ENCODE data around the gene PRCD. TPM values are rescaled to one million over a fixed set of nuclear protein-coding genes. Genes with fewer than 3 reads are reported as not detected.
A peak's percentile ranks its signal among the peaks of the same experiment; 100 is the strongest.

PRCD gene
- total and polyA plus RNA-seq, 2 experiments from 2014 or later = 0.43 to 3.4 TPM

DNA sequence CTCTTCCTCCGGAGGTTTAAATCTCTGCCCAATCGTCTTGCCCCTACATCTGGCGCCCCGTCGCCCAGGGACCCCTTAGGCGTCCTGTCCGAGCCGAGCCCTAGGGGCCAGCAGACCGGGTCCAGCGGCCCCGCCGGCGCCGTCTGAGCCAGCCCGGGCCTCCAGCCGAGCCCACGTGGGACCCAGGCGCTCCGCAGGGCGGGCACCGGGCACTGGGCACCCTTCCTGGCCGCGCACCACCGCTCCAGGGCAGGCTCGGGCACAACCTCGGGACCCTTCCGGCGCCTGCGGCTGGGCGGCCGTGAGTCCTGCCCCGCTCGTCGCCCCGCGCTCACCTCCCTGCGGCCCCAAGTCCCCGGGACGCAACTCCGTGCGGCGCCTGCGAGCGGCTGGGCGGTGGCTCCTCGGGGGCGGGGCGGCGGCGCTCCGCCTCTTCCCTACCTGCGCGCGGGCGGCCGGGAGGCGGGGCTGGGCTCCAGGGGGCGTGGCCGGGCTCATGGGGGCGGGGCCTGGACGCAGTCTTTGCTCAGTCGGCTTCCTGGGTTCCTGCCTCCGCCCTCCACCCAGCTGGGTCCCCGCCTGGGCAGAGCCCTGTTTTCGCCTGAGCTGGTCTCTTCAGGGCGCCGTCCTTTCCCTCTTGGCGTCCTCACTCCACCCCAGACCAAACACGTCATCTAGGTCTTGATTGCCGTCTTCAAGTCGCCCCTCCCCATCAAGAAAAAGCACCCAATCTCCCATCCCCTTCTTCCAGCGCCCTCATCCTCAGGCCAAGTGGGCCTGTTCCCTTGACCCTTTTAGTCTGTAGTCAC lies 38.6 kb upstream of the PRCD start, which contains the start of gene RHBDF2:
Gene RHBDF2 (minus strand): TSS at position 406 of the 809 bp plus-strand sequence. CDS start 19,899 bp downstream, outside the sequence.
- no peaks in the 10 kb centered on the region for H3K36me3 ChIP-seq (ENCODE audit: low read depth)
- peak within 1 kb of the TSS; percentile 83 for H2AFZ ChIP-seq
- in situ Hi-C loops (cut with MboI) = no loop called here
- TF ChIP-seq EZH2 (IDR thresholded peaks at IDR 0.05; ENCODE audit: insufficient read depth, poor library complexity, severe bottlenecking) (no peak), EZH2phosphoT487 (IDR thresholded peaks at IDR 0.05; ENCODE audit: insufficient read depth, low read depth) (no peak)
- H3F3A ChIP-seq (ENCODE audit: insufficient read depth) = peaks cover 6% of the 10 kb centered on the region; the same call in 1 of the 2 replicates
- peak within 1 kb of the TSS; percentile 68 for H3K9ac ChIP-seq
- peak within 1 kb of the TSS; percentile 63 for H3K4me2 ChIP-seq (ENCODE audit: unreplicated experiment)
- no peaks in the 10 kb centered on the region for H3K9me2 ChIP-seq (ENCODE audit: insufficient read depth)
- H3K27ac ChIP-seq = no peak within 1 kb of the TSS
- peak; percentile 85 for DNase-seq
- H3K79me2 ChIP-seq (ENCODE audit: insufficient read depth) = peaks cover 5% of the 10 kb centered on the region
- 2 to 3% methylated on average over 33 to 54 of the region's 72 CpGs for WGBS, 2 experiments (ENCODE audit: low coverage in 1 of 2, low lambda C conversion rate in 2 of 2, missing lambda C conversion rate in 2 of 2)
- H3K9me3 ChIP-seq (ENCODE audit: low read depth) = no peaks in the 10 kb centered on the region
- H3K4me1 ChIP-seq (ENCODE audit: insufficient read depth) = peaks cover 9% of the 10 kb centered on the region
- no peaks in the 10 kb centered on the region for H4K20me1 ChIP-seq (ENCODE audit: insufficient read depth)
- H3K27me3 ChIP-seq (replicated peaks; ENCODE audit: insufficient read depth) = no peaks in the 10 kb centered on the region
- peak within 1 kb of the TSS; percentile 74 for H3K4me3 ChIP-seq

DNA sequence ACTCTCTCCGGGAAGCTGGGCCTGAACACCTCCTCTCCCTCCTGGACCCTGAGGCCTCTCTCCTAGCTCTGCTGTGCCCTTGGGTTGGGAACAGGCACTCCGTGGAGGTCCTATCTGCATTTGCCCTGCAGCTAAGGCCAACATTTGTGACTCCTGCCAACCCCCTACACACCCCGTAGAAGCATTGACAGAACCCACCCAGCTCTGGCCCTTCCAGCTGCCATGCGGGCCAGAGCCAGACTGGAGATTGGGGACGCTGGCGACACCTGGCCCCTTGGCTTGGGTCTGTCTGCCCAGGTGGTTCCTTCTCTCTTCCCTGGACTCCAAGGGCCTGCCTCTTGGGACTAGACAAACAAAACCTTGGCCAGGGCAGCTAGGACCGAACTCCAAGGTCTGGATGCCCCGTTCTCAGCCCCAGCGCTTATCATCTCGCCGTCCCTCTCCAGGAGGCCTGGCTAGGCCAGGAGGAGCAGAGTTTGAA lies 38.0 kb upstream of the PRCD start:
- H3K4me1 ChIP-seq (ENCODE audit: insufficient read depth) = peaks cover 9% of the 10 kb centered on the region
- H3K79me2 ChIP-seq (ENCODE audit: insufficient read depth) = peaks cover 5% of the 10 kb centered on the region
- H3K9me2 ChIP-seq (ENCODE audit: insufficient read depth) = no peaks in the 10 kb centered on the region
- in situ Hi-C loops (cut with MboI) = no loop called here
- H4K20me1 ChIP-seq (ENCODE audit: insufficient read depth) = no peaks in the 10 kb centered on the region
- H3K9me3 ChIP-seq (ENCODE audit: low read depth) = no peaks in the 10 kb centered on the region
- no peak for TF ChIP-seq EZH2 (IDR thresholded peaks at IDR 0.05; ENCODE audit: insufficient read depth, poor library complexity, severe bottlenecking)
- no peak for TF ChIP-seq EZH2phosphoT487 (IDR thresholded peaks at IDR 0.05; ENCODE audit: insufficient read depth, low read depth)
- peak overlapping the region; percentile 83 for H2AFZ ChIP-seq
- H3K36me3 ChIP-seq (ENCODE audit: low read depth) = no peaks in the 10 kb centered on the region
- H3K4me3 ChIP-seq = peak overlapping the region; percentile 74
- H3F3A ChIP-seq (ENCODE audit: insufficient read depth) = peaks cover 6% of the 10 kb centered on the region; the same call in 1 of the 2 replicates
- H3K9ac ChIP-seq = peak overlapping the region; percentile 68
- 88 to 90% methylated on average over 11 of the region's 11 CpGs for WGBS, 2 experiments (ENCODE audit: low coverage in 1 of 2, low lambda C conversion rate in 2 of 2, missing lambda C conversion rate in 2 of 2)
- peak overlapping the region; percentile 63 for H3K4me2 ChIP-seq (ENCODE audit: unreplicated experiment)
- DNase-seq = no peak
- H3K27ac ChIP-seq = no peak overlapping the region
- H3K27me3 ChIP-seq (replicated peaks; ENCODE audit: insufficient read depth) = no peaks in the 10 kb centered on the region

DNA sequence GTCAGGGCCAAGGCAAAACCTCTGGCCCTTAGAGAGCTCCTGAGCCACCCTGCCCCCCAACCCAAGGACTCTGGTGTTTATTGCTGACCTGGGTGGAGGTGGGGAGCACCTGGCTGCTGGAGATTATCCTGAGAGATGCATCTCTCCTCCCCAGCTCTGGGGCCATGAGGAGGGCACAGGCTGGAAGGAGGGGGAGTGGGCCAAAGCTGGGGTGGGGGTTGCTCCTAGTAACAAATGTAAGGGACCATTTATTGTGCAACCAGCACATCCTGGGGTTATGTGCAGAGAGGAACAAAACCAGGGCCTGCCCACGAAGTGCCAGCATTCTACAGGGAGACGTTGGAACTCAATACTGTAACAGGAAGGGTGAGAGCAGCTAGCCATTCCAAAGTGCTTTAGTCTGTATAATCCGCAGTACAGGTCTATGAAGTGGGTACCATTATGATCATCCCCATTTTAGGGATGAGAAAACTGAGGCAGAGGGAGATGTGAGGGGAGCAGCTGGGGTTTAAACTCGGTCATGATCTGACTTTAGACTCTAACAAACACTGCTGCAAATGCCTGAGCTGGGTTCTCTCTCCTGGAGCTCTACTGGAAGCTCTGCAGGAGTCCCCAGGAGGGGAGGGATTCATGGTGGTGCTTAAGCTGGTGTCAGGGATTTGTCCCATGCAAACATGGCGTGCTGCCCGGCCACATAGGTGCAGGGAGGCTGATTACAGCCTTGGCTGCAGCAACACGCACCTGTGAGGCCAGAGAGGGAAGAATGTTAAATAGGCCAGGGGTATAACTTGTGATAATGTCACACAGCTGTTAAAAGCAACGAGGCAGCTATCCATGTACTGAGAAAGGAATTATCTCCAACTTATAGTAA lies 37.3 kb upstream of the PRCD start:
- H3K4me1 ChIP-seq (ENCODE audit: insufficient read depth) = peaks cover 9% of the 10 kb centered on the region
- H2AFZ ChIP-seq = peak overlapping the region; percentile 83; the same call in 1 of the 2 replicates
- H3K4me2 ChIP-seq (ENCODE audit: unreplicated experiment) = no peak overlapping the region
- in situ Hi-C loops (cut with MboI) = no loop called here
- H3K36me3 ChIP-seq (ENCODE audit: low read depth) = no peaks in the 10 kb centered on the region
- peaks cover 6% of the 10 kb centered on the region; the same call in 1 of the 2 replicates for H3F3A ChIP-seq (ENCODE audit: insufficient read depth)
- no peaks in the 10 kb centered on the region for H3K27me3 ChIP-seq (replicated peaks; ENCODE audit: insufficient read depth)
- peaks cover 2% of the 10 kb centered on the region for H3K79me2 ChIP-seq (ENCODE audit: insufficient read depth)
- TF ChIP-seq EZH2 (IDR thresholded peaks at IDR 0.05; ENCODE audit: insufficient read depth, poor library complexity, severe bottlenecking) (no peak), EZH2phosphoT487 (IDR thresholded peaks at IDR 0.05; ENCODE audit: insufficient read depth, low read depth) (no peak)
- DNase-seq = no peak
- no peak overlapping the region for H3K9ac ChIP-seq
- no peaks in the 10 kb centered on the region for H3K9me3 ChIP-seq (ENCODE audit: low read depth)
- H3K27ac ChIP-seq = no peak overlapping the region
- H3K9me2 ChIP-seq (ENCODE audit: insufficient read depth) = no peaks in the 10 kb centered on the region
- no peak overlapping the region for H3K4me3 ChIP-seq
- H4K20me1 ChIP-seq (ENCODE audit: insufficient read depth) = no peaks in the 10 kb centered on the region
- WGBS, 2 experiments (ENCODE audit: low coverage in 1 of 2, low lambda C conversion rate in 2 of 2, missing lambda C conversion rate in 2 of 2) = 77 to 82% methylated on average over 8 of the region's 8 CpGs

DNA sequence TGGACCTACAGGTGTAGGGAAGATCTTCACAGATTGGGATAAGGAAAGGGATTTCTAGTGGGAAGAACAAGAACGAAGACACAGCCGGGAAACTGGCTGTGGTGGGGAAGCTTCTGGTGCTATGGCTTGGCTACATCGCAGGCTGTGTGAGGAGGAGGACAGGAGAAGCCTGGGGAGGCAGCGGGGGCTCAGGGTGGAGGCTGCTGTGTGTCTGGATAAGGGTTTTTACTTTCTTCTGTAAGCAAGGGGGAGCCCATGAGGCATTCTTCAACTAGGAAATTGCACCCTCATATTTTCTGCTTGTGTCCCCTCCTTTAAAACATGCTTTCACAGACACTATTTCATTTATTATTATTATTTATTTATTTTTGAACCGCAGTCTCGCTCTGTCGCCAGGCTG lies 35.7 kb upstream of the PRCD start:
- 85 to 91% methylated on average over 7 of the region's 7 CpGs for WGBS, 2 experiments (ENCODE audit: low coverage in 1 of 2, low lambda C conversion rate in 2 of 2, missing lambda C conversion rate in 2 of 2)
- Histone ChIP-seq H3K27ac (no peak overlapping the region), H3K27me3 (replicated peaks; ENCODE audit: insufficient read depth) (no peaks in the 10 kb centered on the region), H3K9ac (no peak overlapping the region), H3F3A (ENCODE audit: insufficient read depth) (peaks cover 3% of the 10 kb centered on the region; the same call in 1 of the 2 replicates), H3K4me2 (ENCODE audit: unreplicated experiment) (no peak overlapping the region), H3K4me1 (ENCODE audit: insufficient read depth) (no peaks in the 10 kb centered on the region; the same call in 1 of the 2 replicates), H2AFZ (no peak overlapping the region), H4K20me1 (ENCODE audit: insufficient read depth) (no peaks in the 10 kb centered on the region), H3K9me3 (ENCODE audit: low read depth) (no peaks in the 10 kb centered on the region), H3K9me2 (ENCODE audit: insufficient read depth) (no peaks in the 10 kb centered on the region), H3K79me2 (ENCODE audit: insufficient read depth) (no peaks in the 10 kb centered on the region), H3K36me3 (ENCODE audit: low read depth) (no peaks in the 10 kb centered on the region), H3K4me3 (no peak overlapping the region)
- no peak for DNase-seq
- no peak for TF ChIP-seq EZH2phosphoT487 (IDR thresholded peaks at IDR 0.05; ENCODE audit: insufficient read depth, low read depth)
- TF ChIP-seq EZH2 (IDR thresholded peaks at IDR 0.05; ENCODE audit: insufficient read depth, poor library complexity, severe bottlenecking) = no peak
- in situ Hi-C loops (cut with MboI) = no loop called here

Data from GM23248 (cell line).